T-helper 2 cell treated with Interferon-gamma antibody and Interleukin-4, amounts not matched to agents 5 μg/mL and 100 μg/mL, for 36 hours (primary cell): Measurements from ENCODE around the gene ELAVL4.

Source experiments
- DNase-seq: peaks from one replicate; pipeline ENCODE4 v3.0.0; 2021; ENCODE audit warnings: low spot score
- H3K27ac Mint-ChIP-seq: one replicate; pipeline ENCODE4 v1.8.0; 2021; ENCODE audit warnings: mild to moderate bottlenecking, mixed read lengths
- H3K27me3 Mint-ChIP-seq: one replicate; pipeline ENCODE4 v1.8.0; 2021; ENCODE audit warnings: low read depth, mixed read lengths
- H3K36me3 Mint-ChIP-seq: one replicate; pipeline ENCODE4 v1.8.0; 2021; ENCODE audit warnings: low read depth, mixed read lengths
- H3K4me1 Mint-ChIP-seq: one replicate; pipeline ENCODE4 v1.8.0; 2021; ENCODE audit warnings: low read depth, mixed read lengths
- H3K4me3 Mint-ChIP-seq: one replicate; pipeline ENCODE4 v1.8.0; 2022; ENCODE audit warnings: mild to moderate bottlenecking, moderate library complexity, mixed read lengths
- H3K9me3 Mint-ChIP-seq: one replicate; pipeline ENCODE4 v1.8.0; 2021; ENCODE audit warnings: mixed read lengths

ELAVL4 gene

GRCh38 chr1:50218344-50219120, 109.8 kb downstream of the ELAVL4 start:
- Mint-ChIP-seq H3K36me3 (no peaks in the 10 kb centered on the region), H3K4me1 (no peaks in the 10 kb centered on the region), H3K4me3 (no peak overlapping the region), H3K27ac (no peak overlapping the region), H3K9me3 (no peaks in the 10 kb centered on the region), H3K27me3 (no peaks in the 10 kb centered on the region)
- DNase-seq: no peak

- DNase-seq: no peak
- no peaks in the 10 kb centered on the region for H3K36me3 Mint-ChIP-seq
- no peaks in the 10 kb centered on the region for H3K27me3 Mint-ChIP-seq
- no peaks in the 10 kb centered on the region for H3K4me1 Mint-ChIP-seq
- H3K4me3 Mint-ChIP-seq: no peak overlapping the region
- H3K9me3 Mint-ChIP-seq: peaks cover 11% of the 10 kb centered on the region
- no peak overlapping the region for H3K27ac Mint-ChIP-seq
These were observed 120.2 kb downstream of the ELAVL4 start for GRCh38 chr1:50228871-50229384.

DNA sequence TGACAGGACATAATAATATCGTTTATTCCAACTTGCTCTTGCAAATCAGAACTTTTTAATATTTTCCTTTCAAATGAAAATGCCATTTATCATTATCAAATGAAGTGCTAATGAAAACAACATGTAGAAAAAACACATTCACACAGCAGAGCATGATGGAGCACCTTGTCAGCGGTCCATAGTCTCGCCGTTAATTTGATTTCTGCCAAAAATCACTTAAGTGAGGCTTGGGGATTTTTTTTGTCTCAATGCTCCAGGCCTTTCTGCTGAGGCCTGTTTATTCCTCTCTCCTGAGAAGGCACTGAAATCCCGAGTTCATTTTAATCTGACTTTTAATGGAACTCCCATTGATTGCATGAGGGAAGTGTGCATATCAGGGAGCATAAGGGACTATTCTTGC, 122.5 kb downstream of the ELAVL4 start:
- no peaks in the 10 kb centered on the region for H3K27me3 Mint-ChIP-seq
- H3K36me3 Mint-ChIP-seq: no peaks in the 10 kb centered on the region
- H3K4me1 Mint-ChIP-seq: no peaks in the 10 kb centered on the region
- no peak overlapping the region for H3K27ac Mint-ChIP-seq
- H3K9me3 Mint-ChIP-seq: peaks cover 9% of the 10 kb centered on the region
- H3K4me3 Mint-ChIP-seq: no peak overlapping the region
- no peak for DNase-seq

- H3K9me3 Mint-ChIP-seq: peaks cover 5% of the 10 kb centered on the region
- H3K27me3 Mint-ChIP-seq: no peaks in the 10 kb centered on the region
- no peak overlapping the region for H3K4me3 Mint-ChIP-seq
- no peak for DNase-seq
- no peaks in the 10 kb centered on the region for H3K36me3 Mint-ChIP-seq
- no peak overlapping the region for H3K27ac Mint-ChIP-seq
- no peaks in the 10 kb centered on the region for H3K4me1 Mint-ChIP-seq
These were observed 123.6 kb downstream of the ELAVL4 start for GRCh38 chr1:50232336-50232735.

DNA sequence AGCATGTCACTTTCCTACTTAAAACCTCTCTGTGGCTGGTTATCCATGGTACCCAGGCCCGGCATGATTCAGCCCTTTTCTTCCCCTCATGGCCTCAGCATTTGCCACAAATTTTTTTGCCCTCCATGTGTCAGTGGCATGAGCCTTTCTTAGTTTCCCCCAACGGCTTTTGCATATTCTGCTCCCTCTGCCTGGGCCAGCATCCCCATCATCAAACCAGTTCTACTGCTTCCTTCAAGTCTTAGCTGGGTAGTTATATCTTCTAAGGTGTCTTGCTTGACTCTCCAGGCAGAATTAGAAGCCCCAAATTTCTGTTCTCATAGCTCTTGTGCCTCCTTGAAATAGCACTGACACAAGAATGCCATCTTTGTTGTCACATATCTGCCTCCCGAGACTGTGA, 127.9 kb downstream of the ELAVL4 start:
- no peaks in the 10 kb centered on the region for H3K36me3 Mint-ChIP-seq
- no peak for DNase-seq
- H3K4me1 Mint-ChIP-seq: no peaks in the 10 kb centered on the region
- no peak overlapping the region for H3K4me3 Mint-ChIP-seq
- peaks cover 5% of the 10 kb centered on the region for H3K9me3 Mint-ChIP-seq
- no peak overlapping the region for H3K27ac Mint-ChIP-seq
- H3K27me3 Mint-ChIP-seq: no peaks in the 10 kb centered on the region

- Mint-ChIP-seq H3K36me3 (no peaks in the 10 kb centered on the region), H3K27ac (no peak overlapping the region), H3K9me3 (peaks cover 5% of the 10 kb centered on the region), H3K4me1 (no peaks in the 10 kb centered on the region), H3K27me3 (no peaks in the 10 kb centered on the region), H3K4me3 (no peak overlapping the region)
- DNase-seq: no peak
These were observed 128.3 kb downstream of the ELAVL4 start for GRCh38 chr1:50237056-50237455.

- Mint-ChIP-seq H3K27me3 (no peaks in the 10 kb centered on the region), H3K4me1 (no peaks in the 10 kb centered on the region), H3K9me3 (no peaks in the 10 kb centered on the region), H3K27ac (no peak overlapping the region), H3K4me3 (no peak overlapping the region), H3K36me3 (no peaks in the 10 kb centered on the region)
- DNase-seq: no peak
These were observed 135.2 kb downstream of the ELAVL4 start for GRCh38 chr1:50243939-50244338.

DNA sequence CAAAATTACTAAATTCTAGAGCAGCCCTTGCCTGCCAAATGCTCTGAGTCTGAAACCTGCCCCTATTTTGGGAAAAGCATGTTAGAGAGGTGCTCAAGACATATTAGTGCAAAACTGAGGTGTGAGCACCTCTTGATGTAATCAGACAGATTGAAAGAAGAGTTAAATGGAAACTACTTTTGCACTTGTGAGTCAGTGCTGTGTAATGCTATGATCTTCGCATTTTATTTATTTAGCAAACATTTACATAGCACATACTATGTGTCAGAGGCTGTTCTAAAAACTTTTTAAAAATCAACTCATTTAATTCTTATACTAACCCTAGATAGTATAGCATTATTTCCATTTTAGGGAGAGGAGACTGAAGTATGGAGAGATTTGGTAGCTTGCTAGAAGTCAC, 138.1 kb downstream of the ELAVL4 start:
- Mint-ChIP-seq H3K9me3 (no peaks in the 10 kb centered on the region), H3K36me3 (no peaks in the 10 kb centered on the region), H3K4me1 (no peaks in the 10 kb centered on the region), H3K4me3 (no peak overlapping the region), H3K27ac (no peak overlapping the region), H3K27me3 (peaks cover 3% of the 10 kb centered on the region)
- no peak for DNase-seq

GRCh38 chr1:50251702-50252101, 143.0 kb downstream of the ELAVL4 start:
- no peak overlapping the region for H3K4me3 Mint-ChIP-seq
- H3K9me3 Mint-ChIP-seq: no peaks in the 10 kb centered on the region
- peaks cover 3% of the 10 kb centered on the region for H3K27me3 Mint-ChIP-seq
- H3K36me3 Mint-ChIP-seq: no peaks in the 10 kb centered on the region
- H3K27ac Mint-ChIP-seq: no peak overlapping the region
- H3K4me1 Mint-ChIP-seq: no peaks in the 10 kb centered on the region
- no peak for DNase-seq

DNA sequence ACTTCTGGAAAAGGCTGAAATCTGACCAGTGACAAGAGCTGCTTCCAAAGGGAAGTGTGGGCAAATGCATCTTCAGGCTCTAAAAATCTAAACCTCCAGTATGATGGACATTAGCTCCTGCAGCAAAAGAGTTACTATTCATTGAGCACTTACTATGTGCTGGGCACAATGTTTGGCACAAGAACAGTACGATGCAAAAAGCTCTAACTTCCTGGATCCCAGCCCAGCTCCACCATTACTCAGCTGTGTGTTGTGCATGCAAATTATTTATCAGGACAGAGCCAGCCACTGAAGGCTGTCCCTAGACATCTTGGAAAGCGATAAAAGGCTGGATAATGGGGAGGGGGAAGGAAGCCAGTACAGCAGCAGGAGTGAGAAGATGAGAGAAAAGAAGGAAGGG, 143.5 kb downstream of the ELAVL4 start:
- Mint-ChIP-seq H3K27me3 (peaks cover 3% of the 10 kb centered on the region), H3K9me3 (no peaks in the 10 kb centered on the region), H3K36me3 (no peaks in the 10 kb centered on the region), H3K4me3 (no peak overlapping the region), H3K4me1 (no peaks in the 10 kb centered on the region), H3K27ac (no peak overlapping the region)
- no peak for DNase-seq
